T1000 (cell line): ENCODE results near the gene PLEKHA8.
A peak's percentile ranks its signal among the peaks of the same experiment; 100 is the strongest.
"Not testable (repeated sequence)": the region's sequence is repeated elsewhere in the genome, so short reads cannot be mapped to it uniquely, and the experiment has no call there.

Source experiments
- DNase-seq: peaks from one replicate; lab custom pipeline; 2025; ENCODE audit warnings: mixed read lengths; lab: John Stamatoyannopoulos, UW

Gene PLEKHA8

DNA sequence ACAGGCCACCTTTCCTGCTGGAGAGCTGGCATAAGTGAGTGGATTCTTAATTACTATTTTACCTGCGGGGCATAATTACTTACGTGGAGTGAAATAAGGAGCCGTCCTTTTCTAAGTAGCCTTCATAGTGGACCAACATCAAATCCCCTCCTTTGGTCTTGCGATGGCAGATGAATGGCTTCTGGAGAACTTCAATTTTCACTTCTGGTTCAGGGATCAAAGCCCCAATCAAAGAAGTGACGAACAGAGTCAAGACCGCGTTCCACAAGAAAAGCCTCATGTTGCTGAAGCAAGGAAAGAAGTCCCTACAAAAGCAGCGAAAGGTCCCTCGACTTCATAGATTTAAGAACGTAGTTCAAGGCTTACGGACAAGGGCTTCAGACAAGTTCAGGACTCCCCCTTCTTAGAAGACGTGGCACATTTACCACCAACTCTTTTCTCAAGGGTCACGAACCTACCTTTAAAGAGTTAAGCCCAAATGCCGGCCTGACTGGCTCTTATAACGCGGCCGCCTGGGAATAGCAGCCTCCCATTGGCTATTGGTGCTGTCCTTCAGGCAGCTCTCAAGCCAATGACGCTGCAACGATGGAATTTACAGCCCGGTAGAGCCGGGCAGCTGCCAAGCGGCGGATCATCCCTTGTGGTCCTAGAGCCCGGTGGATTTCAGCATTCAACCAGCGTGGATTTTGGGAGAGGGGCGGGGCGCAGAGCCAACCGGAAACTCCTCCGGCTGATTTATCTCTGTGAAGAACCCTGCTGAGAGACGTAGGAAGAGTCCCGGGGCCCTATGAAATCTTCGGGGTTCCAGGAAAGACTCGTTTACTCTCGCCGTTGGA, 1.8 kb upstream of the PLEKHA8 start, which contains the start of gene FKBP14:
FKBP14 (minus strand) TSS at position 474 of the 836 bp plus-strand sequence; CDS start at position 280, 194 bp downstream.
- peak; percentile 94 for DNase-seq

DNA sequence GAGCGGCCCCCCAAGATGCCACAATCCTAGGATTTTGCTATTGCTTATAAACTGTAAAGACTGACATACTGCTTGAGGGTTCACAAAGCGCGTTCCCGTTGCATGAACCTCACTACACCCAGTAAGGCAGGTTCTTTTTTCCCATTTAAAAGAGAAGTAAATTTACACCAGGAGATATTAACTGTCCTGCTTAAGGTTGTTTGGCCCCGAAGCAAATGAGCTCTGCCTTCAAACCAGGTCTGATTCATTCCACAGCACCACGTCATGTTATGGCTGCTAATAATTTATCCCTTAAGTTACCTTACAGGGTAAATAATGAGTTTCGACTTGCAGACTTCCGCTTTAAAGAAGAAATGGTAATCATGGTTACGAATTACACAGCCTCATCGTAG, 1.2 kb upstream of the PLEKHA8 start:
- DNase-seq, result no peak

GRCh38 chr7:30027740-30028215, 434 bp upstream of the PLEKHA8 start:
- no peak for DNase-seq

DNA sequence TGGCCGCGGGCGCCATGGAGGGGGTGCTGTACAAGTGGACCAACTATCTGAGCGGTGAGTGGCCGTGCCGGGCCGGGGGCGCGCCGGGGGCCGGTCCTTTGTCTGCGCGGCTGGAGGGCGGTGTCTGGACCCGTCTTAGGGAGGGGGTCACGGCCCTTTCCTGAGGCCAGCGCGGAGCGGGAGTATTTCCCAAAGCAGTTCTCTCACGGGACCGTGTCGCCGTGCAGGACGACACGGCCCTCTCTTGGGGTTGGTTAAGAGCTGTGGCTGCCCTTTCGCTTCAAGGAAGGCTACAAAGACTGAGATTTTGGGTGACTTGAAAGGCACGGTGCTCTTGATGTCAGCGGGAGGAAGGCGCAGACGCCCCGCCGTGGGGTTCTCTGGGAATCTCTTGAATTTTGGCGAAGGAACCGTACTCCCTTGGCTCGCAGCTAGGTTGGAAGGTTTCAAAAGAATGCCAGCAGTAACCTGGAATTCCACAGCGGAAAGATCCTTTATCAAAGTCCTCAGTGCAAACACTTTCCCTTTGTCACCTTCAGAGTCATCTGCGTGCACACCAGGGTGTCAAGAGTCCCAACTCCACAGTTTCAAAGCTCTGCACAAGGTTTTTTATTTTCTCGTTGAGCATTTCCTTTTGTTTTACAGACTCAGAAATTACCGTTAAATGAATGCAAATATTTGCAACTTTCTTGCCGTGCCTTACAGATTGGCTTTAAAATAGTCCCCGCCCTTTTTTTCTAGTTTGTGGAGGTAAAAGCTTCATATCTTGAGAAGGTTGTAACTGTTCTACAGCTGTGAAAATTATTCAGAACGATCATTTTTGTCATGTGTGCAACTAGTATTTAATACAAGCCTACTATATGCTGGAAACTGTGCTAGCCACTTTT, 780 bp downstream of the PLEKHA8 start:
- DNase-seq, result peak; percentile 20

DNA sequence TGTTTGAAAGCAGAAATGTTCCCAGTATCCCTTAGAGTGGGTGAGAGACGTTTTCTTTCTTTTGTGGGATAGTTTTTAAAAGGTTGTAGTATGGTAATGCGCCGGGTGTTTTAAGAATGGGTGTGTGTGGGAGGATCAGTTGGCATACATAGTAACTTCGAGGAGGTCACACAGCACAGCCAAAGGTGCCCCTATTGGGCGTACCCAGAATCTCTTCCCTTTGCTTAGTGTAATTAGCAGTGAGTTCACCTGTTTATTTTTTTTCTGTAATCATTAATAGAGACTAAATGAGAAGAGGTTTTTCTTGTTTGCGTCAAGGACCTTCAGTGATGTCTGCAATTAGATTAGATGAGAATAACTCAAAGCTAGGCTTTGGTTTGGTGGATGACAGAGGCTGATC, 1.5 kb downstream of the PLEKHA8 start:
- DNase-seq, result no peak

- no peak for DNase-seq
These were observed 4.3 kb downstream of the PLEKHA8 start for GRCh38 chr7:30032310-30033125.

- no peak for DNase-seq
These were observed 6.3 kb downstream of the PLEKHA8 start for GRCh38 chr7:30034501-30034900.

- DNase-seq, result no peak
These were observed 8.0 kb downstream of the PLEKHA8 start for GRCh38 chr7:30036220-30036619.

DNA sequence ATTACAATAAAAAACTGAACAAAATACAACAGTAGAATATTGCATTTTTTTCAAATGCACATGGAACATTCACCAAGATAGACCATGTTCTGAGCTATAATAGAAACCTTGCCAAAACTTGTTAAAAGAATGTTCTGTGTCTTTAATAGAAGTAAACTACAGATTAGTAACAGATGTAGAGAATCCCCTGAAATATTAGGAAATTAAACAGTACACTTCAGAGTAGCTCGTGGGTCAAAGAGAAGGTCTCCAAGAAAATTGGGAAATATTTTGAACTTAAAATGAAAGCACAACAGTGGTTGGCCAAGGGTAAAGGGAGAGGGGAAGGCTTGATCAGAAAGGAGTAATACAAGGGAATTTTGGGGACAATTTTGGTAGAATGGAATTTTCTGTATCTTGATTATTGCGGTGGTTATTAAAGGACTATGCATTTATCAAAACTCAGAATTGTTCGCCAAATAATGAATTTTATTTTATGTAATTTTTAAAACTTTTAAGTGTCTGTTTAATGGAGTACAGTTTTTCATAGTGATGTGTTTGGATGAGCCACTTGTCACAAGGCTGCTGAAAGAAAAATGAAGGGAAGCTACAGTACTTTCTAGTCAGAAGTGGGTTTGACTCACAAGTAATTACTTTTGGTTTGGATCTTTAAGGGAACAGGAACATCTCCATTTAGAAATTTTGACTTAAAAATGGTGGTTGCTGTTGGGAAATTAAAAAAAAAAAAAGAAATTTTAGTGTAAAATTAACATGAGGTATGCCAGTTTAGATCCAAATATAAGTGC, 10.2 kb downstream of the PLEKHA8 start:
- DNase-seq, result no peak

GRCh38 chr7:30040938-30041337, 12.7 kb downstream of the PLEKHA8 start:
- DNase-seq, result no peak

DNA sequence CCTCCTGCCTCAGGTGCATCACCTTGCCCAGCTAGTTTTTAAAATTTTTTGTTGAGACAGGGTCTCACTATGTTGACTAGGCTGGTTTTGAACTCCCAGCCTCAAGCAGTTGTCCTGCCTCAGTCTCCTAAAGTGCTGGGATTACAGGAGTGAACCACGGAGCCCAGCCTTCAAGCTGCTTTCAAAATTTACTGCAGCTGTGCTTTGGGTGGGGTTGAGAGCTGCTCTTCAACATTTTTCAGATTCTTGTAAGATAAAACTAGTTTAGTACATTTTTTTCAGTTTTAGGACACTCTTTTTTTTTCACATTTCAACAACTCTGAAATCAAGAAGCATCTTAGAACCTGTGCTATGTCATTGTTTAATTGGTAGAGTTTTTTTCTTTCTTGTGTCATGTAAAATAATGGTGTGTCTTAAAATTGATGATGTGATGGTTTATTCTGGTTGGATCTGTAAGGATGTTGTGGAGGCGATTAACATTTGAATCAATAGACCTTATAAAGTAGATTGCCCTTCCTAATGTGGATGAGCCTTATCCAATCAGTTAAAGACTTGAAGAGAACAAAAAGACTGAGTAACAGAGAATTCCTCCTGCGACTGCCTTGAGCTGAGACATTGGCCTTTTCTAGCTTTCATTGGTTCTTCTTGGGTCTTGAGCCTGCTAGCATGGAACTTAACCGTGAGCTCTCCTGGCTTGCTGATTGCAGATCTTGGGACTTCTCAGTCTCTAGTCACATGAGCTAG, 13.5 kb downstream of the PLEKHA8 start:
- DNase-seq, result no peak

- DNase-seq, result no peak
These were observed 18.0 kb downstream of the PLEKHA8 start for GRCh38 chr7:30046127-30046770.

- DNase-seq, result no peak
These were observed 18.9 kb downstream of the PLEKHA8 start for GRCh38 chr7:30047124-30047523.

DNA sequence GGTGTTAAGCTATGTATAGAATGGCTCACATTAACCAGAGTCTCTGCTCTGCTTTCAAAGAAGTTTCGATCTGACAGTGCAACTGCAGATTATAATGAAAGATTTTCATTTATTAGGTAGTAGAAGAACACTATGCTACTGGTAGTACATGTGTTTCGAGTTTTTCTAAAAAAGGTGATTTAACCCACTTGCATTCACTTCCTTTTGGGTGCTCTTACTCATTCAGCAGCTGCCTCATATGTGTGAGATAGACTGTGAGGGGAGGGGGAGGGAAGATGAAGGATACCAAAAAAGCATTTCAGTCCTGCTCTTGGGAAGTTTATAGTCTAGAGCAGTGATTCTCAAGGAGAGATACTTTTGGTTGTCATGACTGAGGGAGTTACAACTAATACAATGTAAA, 20.4 kb downstream of the PLEKHA8 start:
- no peak for DNase-seq

GRCh38 chr7:30049173-30049572, 21.0 kb downstream of the PLEKHA8 start:
- DNase-seq, result no peak

- no peak for DNase-seq
These were observed 24.9 kb downstream of the PLEKHA8 start for GRCh38 chr7:30053068-30053467.

GRCh38 chr7:30057741-30058140, 29.5 kb downstream of the PLEKHA8 start:
- DNase-seq, result no peak

DNA sequence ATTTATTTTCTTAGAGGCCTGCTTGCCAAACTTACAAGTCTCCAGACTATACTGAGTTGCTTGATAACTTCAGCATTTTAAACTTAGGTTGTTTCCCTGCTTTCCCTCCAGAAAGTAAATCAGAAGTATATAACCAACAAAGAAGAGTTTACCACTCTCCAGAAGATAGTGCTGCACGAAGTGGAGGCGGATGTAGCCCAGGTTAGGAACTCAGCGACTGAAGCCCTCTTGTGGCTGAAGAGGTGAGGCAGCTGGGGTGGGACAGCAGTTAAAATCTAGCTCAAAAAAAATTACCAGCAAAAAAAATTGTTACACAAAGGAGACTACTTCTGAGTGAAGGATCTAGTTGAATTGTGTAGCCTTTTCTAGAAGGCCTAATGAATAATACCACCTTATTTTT, 33.6 kb downstream of the PLEKHA8 start:
- DNase-seq, result not testable (repeated sequence)

DNA sequence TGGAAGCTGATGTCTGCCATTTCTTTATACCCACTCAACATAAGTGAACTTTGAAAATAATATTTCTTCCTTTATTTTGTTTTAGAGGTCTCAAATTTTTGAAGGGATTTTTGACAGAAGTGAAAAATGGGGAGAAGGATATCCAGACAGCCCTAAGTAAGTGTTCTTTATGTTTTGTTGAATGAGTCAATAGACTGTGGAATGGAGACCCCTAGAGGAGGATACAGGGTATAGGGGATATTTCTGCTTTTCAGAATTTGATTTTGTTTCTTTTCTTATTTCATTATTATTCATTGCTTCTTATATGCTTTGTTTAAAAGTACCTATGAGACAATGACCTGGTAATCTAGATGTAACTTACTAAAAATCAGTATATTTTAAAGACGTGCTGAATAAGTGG, 34.4 kb downstream of the PLEKHA8 start:
- DNase-seq, result no peak

DNA sequence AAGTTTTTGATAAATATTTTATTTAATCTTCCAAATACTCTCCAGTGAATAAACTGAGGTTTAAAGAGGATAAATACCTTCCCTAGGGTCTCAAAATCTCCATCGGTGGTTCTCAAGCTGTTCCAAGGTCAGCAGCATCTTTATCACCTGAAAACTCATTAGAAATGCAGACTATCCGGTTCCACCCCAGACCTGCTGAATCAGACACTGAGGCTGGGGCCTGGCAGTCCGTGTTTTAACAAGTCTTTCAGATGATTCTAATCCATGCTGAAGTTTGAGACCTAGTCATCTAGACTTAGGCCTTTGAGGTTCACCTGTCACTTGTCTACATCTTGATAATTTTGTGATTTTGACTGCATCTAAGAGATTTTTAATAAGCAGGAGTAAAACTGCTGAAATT, 37.5 kb downstream of the PLEKHA8 start:
- no peak for DNase-seq
